HG03135 (cell line): ENCODE measurements around the gene RAD17.
A peak's percentile ranks its signal among the peaks of the same experiment; 100 is the strongest.
"Not testable (repeated sequence)": the region's sequence is repeated elsewhere in the genome, so short reads cannot be mapped to it uniquely, and the experiment has no call there.

Experiments used
- ATAC-seq: cut with Tn5 transposase; IDR thresholded peaks from one replicate; pipeline ENCODE4 v1.9.1; 2021; ENCODE audit warnings: mild to moderate bottlenecking, moderate library complexity; ENCODE audit not compliant: unreplicated experiment

RAD17 gene

DNA sequence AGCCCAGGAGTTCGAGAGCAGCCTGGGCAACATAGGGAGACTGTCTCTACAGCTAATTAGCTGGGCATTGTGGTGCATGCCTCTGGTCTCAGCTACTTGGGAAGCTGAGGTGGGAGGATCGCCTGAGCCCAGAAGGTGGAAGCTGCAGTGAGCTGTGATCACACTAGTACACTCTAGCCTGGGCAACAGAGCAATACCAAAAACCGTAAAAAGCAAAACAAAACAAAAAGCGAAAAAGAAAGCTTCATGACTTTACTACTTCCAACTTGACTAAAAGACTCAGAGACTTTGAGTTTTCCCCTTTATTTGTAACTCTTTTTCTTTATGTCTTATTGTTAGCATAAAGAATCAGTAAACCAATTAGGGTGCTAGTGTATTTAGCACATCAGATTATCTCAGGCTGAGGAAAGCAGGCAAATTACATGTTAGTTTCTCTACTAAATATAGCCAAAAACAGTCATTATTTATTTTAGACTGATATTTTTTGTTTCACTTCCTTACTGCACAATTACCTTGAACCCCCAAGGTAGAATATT is 5.4 kb downstream of the RAD17 start:
- peak; percentile 70 for ATAC-seq

DNA sequence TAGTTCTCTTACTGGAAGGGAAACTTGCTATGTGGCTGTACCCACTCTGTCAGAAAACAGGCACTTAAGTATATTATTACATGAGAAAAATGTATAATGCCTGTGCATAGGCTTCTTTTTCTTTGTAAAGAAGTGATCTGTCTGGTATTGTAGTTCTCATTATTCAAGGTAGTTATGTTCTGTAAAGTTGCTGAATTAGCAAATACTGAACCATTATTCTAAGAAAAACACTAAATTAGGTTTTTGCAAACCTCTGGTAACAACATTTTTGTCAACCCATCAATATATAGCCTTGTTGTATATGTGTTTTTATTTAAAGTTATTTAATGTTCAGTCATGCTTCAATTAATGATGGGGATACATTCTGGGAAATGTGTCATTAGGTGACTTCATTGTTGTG is 8.8 kb downstream of the RAD17 start:
- ATAC-seq: no peak

DNA sequence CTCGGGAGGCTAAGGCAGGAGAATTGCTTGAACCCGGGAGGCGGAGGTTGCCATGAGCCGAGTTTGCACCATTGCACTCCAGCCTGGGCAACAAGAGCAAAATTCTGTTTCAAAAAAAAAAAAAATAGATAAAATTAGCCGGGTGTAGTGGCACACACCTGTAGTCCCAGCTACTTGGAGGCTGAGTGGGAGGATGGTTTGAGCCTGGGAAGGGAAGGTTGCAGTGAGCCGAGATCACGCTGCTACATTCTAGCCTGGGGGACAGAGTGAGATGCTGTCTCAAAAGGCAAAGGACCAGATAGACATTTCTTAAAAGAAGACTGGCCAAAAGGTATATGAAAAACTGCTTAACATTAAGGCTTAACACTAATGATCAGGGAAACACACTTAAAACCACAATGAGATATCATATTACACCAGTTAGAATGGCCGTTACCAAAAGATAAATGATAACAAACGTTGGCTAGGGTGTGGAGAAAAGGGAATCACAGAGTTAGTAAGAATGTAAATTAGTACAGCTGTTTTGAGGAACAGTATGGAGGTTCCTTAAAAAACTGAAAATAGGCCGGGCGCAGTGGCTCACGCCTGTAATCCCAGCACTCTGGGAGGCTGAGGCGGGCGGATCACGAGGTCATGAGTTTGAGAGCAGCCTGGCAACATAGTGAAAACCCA is 35.2 kb downstream of the RAD17 start:
- no peak for ATAC-seq

DNA sequence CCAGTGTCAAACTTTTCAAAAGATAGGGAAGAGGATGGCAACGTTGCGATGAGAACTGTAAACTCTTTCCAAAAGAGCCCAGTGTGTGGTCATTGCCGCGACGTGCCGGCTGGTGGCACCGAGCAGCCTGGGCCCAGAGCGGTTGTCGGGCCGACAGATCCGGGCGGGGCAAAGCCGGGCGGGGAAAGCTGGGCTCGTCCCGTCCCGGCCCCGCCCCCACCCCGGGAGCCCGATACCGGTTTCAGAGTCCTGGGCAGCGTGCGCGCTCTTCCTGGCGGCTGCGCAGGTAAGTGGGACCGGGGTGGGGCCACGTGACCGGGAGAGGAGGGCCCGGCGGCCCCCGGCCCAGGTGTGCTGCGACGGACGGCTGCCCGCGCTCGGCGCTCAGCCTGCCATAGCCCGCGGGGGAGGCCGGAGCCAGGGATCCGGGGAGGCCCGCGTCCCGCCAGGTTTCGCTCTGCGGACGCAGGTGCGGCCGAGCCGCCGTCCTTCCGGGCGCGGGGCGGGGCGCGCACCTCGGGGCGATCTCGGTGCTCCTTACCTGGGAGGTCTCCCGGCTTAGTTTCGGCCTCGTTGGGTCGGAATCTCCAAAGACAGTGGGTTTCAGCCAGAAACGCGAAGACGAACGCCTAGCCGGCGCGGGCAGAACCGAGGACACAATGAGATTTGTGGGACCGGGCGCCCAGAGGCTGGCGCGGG is 45.4 kb downstream of the RAD17 start, which contains the start of gene MARVELD2:
Gene MARVELD2 (plus strand): TSS at position 232 of the 699 bp plus-strand sequence. CDS start 4,270 bp downstream, outside the sequence.
- ATAC-seq: peak; percentile 64

DNA sequence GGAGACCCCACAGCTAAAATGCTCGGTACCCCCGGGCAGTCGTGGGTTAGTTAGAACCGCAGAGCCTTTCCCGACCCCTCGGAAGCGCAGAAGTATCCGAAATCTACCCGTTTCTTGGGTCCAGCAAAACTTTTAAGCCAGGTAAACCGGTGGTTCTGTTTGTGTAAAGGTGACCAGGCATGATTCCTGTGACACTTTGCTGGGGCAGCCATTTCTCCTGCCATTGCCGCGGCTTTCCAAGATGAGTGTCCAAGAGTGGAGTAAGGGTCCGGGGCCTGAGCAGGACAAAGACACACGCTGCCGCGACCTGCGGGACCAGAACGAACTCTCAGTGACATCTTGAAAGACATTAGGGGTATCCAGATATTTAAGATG is 46.0 kb downstream of the RAD17 start:
- no peak for ATAC-seq

DNA sequence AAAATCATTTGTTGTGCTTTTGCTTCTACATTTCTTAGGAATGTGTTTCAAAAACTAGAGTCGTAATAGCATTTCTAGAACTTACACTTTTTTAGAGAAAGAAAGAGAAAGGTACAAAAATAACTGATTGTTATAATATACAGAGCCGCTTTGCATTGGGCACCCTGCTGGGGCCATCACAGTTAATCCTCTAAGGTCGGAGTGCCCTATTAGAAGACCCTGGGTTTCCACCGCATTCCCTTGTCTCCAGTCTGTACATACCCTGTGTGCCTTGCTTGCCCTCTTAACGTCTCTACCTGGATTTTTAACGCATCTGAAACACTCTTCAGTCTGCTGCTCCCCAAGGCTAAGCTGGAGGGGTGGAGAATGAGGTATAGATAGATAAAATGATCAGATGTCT is 46.6 kb downstream of the RAD17 start:
- no peak for ATAC-seq

DNA sequence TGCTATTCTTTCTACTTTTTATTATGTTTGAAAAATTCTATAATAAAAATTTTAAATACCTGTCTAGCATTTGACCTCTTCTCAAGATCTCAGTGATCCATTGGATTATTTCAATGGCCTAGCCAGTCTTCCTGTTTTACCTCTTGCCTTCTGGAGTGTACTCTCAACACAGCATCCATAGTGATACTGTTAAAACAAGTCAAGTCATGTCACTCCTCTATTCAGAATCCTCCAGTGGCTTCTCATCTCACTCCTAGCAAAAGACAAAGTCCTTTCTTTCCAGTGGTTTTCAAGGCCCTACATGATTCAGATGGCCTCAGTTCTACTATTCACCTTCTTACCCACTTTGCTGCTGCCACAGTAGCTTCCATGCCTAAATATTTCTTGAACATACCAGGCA is 47.1 kb downstream of the RAD17 start:
- no peak for ATAC-seq

DNA sequence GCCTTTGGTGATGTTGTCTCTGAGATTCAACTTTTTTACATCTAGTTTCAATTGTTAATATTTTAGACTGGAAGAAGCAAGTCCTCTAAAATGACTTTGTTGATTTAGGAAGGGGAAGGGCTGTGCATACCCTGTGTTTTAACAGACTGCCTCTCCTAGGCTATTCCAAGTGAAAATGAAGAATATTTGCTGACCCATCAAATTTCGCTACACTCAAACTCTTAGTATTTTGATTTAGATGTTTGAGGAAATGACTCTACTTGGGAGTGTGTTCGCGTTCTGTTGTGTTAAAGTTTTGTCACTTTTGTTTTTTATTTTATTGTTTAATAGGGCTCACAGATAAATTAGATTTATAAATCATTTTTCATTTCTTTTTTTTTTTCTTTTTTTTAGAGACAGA is 48.9 kb downstream of the RAD17 start:
- no peak for ATAC-seq

DNA sequence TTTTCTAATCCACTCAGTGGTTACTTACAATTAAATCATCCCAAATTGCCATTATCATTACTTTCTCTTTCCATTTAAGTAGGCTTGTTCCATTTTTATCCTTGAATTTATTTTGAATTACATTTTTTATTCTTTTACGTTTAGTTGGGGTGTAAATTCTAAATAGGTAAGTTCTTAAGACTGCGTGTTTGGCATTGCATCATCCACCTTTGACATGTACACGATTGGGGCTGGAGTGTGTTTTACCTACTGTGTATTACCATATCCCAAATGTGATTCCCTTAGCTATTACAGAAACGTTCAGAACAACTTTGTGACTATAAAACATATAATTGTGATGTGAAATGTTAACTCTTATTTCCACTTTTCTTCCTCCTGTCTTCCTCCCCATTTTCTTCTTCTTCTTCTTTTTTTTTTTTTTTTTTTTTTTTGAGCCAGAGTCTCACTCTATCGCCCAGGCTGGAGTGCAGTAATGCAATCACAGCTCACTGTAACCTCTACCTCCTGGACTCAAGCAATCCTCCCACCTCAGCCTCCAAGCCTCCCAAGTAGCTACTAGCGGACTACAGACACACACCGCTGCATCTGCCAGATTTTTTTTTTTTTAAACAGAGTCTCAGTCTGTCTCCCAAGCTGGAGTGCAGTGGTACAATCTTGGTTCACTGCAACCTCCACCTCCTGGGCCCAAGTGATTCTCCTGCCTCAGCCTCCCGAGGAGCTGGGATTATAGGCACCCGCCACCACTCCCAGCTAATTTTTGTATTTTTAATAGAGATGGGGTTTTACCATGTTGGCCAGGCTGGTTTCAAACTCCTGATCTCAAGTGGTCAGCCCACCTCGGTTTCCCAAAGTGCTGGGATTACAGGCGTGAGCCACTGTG is 62.0 kb downstream of the RAD17 start:
- ATAC-seq: no peak

DNA sequence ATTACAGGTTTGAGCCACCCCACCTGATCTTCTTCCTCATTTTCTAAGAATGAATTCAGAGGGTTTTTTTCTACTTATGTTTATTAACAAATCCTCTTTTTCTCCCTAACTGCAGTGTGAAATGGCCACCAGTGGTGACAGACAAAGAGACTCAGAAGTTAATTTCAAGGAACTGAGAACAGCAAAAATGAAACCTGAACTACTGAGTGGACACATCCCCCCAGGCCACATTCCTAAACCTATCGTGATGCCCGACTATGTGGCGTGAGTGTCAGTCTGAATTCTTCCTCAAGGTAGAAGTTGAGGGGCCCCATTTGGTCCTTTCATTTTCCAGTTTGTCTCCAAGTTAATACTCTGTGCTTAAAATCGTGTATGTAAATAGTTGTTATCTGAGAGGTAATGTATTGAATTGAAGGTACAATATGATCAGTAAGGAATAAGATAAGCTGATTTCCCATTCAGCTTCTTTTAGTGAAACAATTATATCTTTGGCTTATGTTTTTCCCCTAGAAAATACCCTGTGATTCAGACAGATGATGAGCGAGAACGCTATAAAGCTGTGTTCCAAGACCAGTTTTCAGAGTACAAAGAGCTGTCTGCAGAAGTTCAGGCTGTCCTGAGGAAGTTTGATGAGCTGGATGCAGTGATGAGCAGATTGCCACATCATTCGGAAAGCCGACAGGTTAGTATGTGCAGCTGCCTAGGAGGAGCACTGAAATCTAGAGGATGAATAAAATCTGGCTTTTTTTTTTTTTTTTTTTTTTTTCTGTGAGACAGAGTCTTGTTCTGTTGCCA is 63.0 kb downstream of the RAD17 start:
- ATAC-seq: peak; percentile 69

DNA sequence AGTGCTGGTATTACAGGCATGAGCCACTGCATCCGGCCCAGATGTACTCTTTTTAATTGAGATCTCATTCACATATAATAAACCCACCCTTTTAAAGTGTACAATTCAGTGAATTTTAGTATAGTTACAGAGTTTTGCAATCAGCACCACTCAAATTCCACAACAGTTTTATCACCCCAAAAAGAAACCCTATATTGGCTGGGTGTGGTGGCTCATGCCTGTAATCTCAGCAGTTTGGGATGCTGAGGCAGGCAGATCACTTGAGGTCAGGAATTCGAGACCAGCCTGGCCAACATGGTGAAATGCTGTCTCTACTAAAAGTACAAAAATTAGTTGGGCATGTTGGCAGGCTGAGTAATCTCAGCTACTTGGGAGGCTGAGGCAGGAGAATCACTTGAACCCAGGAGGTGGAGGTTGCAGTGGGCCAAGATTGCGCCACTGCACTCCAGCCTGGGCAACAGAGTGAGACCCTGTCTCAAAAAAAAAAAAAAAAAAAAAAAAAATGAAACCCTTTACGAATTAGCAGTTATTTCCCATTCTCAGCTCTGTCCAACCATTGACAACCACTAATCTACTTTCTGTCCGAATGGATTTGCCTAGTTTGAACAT is 65.8 kb downstream of the RAD17 start:
- ATAC-seq: not testable (repeated sequence)

DNA sequence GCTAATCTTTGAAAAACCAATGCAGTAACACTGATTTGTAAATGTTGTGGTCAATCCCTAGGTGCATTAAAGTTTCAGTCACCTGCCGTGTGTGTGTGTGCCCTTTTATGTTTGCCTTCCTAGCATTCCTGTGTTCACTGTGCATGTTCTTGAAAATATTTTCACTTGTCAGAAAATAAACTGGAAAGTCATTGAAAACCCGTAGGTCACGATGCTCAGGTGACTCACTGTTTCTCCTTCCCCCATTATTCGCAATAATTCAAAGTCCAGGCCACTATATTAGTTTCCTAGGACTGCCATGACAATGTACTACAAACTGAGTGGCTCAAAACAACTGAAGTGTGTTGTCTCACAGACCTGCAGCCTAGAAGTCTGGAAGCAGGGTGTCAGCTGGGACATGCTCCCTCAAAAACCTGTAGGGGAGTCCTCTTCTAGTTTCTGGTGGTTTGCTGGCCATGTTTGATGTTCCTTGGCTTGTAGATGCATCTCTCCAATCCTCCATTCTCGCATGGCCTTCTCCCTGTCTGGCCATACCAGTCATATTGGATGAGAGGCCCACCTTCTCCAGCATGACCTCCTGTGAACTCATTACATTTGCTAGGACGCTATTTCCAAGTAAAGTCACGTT is 74.6 kb downstream of the RAD17 start:
- no peak for ATAC-seq

DNA sequence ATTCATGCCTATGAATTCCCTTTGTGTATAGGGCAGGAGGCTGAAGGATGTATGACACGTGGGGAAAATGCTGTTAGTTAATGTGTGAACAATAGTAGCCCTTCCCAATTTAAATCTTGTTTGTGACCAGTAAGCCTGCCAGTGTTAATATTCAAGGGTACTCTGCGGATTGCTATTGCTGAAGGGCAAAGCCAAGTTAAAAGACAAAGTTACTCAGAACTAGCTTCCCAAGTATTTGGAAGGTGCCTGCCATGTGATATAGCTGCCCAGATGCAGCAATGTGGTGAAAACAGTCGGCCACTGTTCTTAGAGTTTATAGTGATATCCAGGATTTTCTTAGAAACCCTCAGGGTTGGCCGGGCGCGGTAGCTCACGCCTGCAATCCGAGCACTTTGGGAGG is 79.9 kb downstream of the RAD17 start:
- no peak for ATAC-seq

DNA sequence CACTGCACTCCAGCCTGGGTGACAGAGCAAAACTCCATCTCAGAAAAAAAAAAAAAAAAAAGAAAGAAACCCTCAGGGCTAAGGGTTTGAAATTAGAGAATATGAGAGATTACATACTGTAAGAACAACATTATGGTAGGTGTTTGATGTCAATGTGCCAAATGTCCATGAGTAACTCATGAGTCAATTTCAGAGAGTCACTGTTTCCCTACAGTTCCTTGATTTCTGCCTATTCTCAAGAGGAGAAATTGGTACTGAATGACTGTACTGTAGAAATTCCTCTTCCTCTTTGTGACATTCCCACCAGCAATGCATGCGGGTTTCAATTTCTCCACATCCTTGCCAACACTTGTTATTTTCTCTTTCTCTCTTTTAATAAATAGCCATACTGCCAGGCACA is 80.5 kb downstream of the RAD17 start:
- ATAC-seq: no peak

DNA sequence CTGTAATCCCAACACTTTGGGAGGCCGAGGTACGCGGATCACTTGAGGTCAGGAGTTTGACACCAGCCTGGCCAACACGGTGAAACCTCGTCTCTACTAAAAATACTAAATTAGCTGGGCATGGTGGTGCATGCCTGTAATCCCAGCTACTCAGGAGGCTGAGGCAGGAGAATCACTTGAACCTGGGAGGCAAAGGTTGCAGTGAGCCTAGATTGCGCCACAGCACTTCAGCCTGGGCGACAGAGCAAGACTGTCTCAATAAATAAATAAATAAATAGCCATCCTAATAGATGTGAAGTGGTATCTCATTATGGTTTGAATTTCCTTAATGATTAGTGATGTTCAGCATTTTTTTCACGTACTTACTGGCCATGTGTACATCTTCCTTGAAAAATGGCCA is 80.9 kb downstream of the RAD17 start:
- ATAC-seq: not testable (repeated sequence)

DNA sequence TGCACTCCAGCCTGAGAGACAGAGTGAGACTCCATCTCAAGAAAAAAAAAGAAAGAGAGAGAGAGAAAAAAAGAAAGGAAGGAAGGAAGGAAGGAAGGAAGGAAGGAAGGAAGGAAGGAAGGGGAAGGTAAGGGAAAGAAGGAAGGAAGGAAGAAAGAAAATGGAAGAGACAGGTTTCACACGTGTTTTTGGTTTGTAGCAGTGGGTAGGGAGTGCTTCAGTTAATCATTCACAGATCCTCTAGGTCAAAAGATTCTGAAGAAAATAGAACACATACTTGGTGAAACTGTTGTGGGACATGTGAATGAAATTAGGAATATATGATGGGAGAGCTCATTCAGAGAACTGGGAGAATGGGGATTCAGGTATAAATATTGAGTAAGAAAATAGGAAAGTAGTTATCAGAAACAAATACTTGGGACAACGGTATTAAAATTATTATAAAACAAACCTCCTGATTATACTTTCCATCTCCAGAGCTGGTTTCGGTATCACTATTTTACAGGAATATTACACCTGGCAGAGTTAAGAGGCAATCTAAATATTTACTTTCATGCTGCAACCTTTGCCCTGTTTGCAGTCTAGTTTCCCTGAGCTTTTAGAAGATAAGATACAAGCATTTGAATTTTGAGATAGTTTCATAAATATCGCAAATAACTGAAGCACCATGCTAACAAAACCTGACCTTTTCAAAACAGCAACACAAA is 82.5 kb downstream of the RAD17 start:
- no peak for ATAC-seq

DNA sequence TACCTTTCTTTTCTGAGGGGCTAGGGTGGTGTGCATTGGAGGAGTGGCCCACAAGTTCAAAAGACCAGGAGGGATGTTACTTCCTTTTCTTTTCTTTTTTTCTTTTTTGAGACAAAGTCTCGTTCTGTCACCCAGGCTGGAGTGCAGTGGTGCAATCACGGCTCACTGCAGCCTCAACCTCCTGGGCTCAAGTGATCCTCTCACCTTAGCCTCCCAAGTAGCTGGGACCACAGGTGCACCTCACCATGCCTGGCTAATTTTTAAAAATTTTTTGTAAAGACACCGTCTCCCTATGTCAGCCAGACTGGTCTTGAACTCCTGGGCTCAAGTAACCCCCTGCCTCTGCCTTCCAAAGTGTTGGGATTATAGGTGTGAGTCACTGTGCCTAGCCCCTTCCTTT is 83.9 kb downstream of the RAD17 start:
- not testable (repeated sequence) for ATAC-seq

DNA sequence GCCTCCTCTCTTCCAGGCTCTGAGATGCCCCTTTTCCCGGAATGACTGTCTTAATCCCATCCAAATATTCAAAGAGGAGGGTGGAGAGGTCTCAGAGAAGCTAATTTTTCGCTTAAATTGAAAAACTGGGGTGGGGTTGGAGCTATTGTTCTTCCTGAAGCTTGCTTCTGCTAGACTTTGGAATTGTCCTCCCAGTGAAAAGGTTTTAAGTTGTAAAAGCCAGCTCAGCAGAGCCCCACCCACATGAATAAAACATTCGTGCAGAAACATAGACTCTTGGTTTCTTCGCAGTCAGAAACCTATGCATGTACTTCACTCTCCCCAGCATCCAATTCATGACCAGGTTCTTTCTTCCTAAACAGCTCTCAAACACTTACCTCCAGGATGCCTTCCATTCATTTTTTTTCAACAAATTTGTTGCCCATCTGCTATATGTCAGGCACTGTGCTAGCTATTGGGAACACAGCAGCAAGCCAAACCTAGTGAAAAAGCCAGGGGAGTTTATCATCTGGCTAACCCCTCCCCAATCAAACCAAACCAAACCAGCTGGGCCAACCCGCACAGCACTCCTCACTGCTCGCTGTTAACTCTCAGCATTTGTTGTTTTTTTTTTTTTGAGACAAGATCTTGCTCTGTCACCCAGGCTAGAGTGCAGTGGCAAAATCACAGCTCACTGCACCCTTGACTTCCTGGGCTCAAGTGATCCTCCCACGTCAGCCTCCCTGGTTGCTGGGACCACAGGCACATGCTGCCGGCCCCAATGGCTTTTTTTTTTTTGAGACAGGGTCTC is 85.0 kb downstream of the RAD17 start:
- ATAC-seq: no peak
